GM10248 (cell line): ENCODE measurements around the gene ASNSD1.

Experiments used
- CTCF ChIA-PET: fragments of 300-600 bp; sonication (Branson Sonifier 250); formaldehyde crosslinking; extraction: SDS; loops from one replicate; lab custom pipeline; 2021; ENCODE audit warnings: antibody characterized with exemption; lab: Yijun Ruan, JAX
- POLR2A ChIA-PET: fragments of 350-650 bp; sonication (Branson Sonifier 250); formaldehyde crosslinking; extraction: SDS; loops from one replicate; lab custom pipeline; 2020; ENCODE audit warnings: antibody characterized with exemption; lab: Yijun Ruan, JAX
- DNase-seq: peaks from one replicate; pipeline ENCODE4 v3.0.0; 2012; ENCODE audit errors: extremely low spot score
- TF ChIP-seq, protein P1 (sequence below): IDR thresholded peaks from 2 replicates; pipeline ENCODE4 v1.5.1; 2012; ENCODE audit warnings: mild to moderate bottlenecking, low read depth; ENCODE audit errors: extremely low read depth, missing control alignments, control extremely low read depth

Gene ASNSD1

DNA sequence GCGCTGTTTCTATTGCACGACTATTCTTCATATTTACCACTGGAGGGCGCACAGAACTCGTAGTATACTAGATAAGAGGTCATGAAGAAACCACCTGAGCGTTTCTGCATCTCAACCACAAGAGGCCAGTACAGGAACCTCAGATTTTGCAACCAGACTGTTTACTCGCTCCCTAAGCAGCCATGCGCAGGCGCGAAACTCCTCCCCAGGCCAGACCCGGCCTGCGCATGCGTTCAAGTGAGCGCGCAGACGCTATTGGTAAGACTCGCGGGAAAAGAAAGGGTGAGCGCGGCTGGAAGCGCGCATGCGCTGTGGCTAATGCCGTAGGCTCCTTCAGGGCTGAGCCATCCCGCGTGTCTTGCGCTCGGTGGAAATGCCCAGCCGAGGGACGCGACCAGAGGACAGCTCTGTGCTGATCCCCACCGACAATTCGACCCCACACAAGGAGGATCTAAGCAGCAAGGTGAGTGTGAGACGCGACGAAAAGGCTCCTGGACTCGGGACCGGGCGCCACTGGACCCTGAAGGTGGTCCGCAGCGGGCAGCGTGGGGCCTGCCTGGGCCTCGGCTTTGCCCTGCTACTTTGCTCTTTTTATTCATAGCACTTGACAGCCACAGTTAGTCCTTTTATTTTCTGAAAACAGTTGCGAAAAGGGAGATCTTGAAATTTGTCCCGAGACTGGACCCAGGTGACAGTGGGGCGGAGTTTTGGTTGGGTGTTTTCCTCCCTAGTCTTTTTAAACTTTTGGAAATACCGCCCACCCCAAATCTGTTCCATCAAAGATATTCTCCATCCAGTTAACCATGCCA, at the start of gene ASNSD1:
Gene ASNSD1 (plus strand): TSS at position 312 of the 809 bp plus-strand sequence. CDS start 4,674 bp downstream, outside the sequence.
- ChIA-PET CTCF (interaction anchor here (0.6 to 9.5 kb wide), 32 partner anchors 11 to 712 kb away, joined by 3 to 129 read pairs (median 4); partner anchors contain the start of genes ANKAR, INPP1 and OSGEPL1), POLR2A (no interaction called here)
- peak; percentile 96 for DNase-seq
- TF ChIP-seq, protein P1, sequence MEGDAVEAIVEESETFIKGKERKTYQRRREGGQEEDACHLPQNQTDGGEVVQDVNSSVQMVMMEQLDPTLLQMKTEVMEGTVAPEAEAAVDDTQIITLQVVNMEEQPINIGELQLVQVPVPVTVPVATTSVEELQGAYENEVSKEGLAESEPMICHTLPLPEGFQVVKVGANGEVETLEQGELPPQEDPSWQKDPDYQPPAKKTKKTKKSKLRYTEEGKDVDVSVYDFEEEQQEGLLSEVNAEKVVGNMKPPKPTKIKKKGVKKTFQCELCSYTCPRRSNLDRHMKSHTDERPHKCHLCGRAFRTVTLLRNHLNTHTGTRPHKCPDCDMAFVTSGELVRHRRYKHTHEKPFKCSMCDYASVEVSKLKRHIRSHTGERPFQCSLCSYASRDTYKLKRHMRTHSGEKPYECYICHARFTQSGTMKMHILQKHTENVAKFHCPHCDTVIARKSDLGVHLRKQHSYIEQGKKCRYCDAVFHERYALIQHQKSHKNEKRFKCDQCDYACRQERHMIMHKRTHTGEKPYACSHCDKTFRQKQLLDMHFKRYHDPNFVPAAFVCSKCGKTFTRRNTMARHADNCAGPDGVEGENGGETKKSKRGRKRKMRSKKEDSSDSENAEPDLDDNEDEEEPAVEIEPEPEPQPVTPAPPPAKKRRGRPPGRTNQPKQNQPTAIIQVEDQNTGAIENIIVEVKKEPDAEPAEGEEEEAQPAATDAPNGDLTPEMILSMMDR, result peak; percentile 96

DNA sequence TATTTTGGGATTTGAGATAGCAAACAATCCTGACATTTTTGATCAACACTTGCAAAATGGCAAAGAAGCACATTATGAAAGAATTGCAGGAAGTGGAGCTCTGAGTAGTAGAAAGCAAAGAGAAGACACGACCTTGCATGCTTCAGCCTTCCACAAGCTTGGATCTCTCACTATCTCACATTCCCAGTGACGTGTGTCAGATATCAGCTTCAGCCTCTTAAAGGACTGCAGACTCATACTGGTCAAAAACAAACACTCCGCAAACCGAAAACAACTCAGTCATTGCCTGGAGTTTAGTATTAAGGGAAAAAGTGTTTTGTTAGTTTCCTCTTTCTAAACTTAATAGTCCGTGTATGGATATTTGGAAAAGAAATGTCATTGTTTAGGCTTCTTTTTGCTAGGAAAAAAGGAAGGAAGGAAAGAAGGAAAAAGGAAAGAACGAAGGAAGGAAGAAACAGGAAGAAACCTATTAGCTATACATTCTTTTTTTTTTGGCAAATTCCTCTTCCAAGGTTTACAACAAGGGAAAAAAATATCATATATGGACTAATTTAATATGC, 48.1 kb upstream of the ASNSD1 start:
- ChIA-PET CTCF (interaction anchor here (1.5 kb wide), 1 partner anchor 12 kb away, joined by 4 read pairs; no protein-coding TSS in a partner anchor), POLR2A (no interaction called here)
- no peak for DNase-seq
- TF ChIP-seq, protein P1, result no peak

DNA sequence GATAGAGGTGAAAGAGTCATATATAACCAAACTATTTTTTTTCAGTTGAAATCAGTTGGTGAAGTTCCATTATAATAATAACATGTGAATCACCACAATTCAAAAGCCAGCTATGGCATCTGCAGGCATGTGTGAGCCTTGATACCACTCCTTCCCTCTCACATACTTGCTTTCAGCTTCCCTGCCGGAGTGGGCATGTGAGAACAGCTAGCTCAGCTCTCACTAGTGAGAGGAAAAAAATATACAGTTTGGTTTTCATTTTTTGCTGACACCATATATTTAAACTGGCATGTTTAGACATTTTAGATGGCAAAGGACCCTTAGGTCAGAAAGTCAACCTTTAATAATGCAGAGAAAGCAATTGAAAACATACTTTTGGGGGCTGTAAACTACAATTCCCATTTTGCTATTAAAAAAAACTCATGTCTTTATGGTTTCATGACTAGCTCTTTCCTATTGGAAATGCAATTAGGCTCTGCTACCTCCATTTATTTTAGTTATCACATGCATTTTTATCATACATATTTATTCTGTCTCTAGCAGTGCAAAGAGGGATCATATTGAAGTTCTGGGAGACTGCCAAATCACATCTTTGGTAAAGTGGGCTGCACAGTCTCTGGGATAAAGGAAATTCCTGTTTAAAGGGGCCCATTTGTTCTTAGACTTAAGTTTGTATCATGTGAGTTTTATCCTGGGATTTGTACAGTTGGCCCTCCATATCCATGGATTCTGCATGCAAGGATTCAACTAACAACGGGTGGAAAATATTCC, 47.4 kb upstream of the ASNSD1 start:
- no peak for DNase-seq
- ChIA-PET POLR2A (no interaction called here), CTCF (interaction anchor here (1.5 kb wide), 1 partner anchor 13 kb away, joined by 4 read pairs; no protein-coding TSS in a partner anchor)
- TF ChIP-seq, protein P1, result no peak

DNA sequence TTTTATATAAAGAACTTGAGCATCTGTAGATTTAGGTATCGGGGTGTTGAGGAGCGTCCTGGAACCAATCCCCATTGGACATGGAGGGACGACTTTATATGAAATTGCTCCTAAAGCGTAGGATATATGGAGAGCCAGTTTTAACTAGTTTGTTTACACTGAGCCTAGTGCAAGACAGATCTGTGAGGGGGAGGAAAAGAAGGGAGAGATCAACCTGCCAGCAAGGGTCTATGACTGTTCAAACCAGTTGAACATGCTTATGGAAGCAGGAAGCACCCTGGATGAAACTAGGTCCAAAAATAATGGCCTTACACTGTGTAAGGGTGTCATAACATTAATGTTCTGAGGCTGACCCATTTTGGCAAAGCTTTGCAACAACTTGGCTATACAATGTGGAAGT, 46.7 kb upstream of the ASNSD1 start:
- TF ChIP-seq, protein P1, result no peak
- no peak for DNase-seq
- ChIA-PET POLR2A (no interaction called here), CTCF (interaction anchor here (1.8 kb wide), 1 partner anchor 15 kb away, joined by 6 read pairs; no protein-coding TSS in a partner anchor)

DNA sequence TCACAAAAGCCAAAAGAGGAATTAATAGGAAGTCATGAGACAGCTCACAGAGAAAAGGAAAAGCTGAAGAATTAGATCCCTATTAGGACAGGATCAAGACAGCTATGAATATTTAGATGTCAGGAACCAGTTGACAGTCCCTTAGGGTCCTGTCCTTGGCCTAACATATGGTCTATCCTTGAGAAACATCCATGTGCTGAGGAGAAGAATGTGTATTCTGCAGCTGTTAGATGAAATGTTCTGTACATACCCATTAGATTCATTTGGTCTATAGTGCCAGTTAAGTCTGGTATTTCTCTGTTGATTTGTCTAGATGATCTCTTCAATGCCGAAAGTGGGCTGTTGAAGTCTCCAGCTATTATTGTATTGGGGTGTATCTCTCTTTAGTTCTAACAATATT, 43.1 kb upstream of the ASNSD1 start:
- TF ChIP-seq, protein P1, result no peak
- DNase-seq, result no peak
- CTCF ChIA-PET, result interaction anchor here (0.8 to 1.1 kb wide), 3 partner anchors 10 to 18 kb away, joined by 3 to 4 read pairs (median 4); no protein-coding TSS in a partner anchor
- POLR2A ChIA-PET, result no interaction called here

DNA sequence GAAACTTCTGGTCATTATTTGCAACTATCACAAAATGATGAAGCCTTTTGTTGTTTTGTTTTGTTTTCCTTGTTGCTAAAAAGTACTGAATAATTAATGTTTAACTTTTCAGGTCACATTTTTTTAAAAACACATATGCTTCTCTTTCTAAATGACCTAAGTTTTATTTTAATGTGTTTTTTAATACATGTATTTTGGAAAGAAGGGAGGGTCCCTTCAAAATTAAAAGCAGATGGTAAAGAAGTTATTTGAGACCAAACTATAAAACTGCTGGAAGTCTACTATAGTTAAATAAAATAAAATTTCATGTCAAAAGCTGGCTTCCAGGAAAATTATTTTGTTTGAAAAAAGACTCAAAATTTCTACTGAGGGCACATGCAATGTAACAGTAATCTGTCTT, 39.5 kb upstream of the ASNSD1 start:
- ChIA-PET POLR2A (no interaction called here), CTCF (interaction anchor here (0.9 kb wide), 1 partner anchor 11 kb away, joined by 3 read pairs; no protein-coding TSS in a partner anchor)
- DNase-seq, result no peak
- TF ChIP-seq, protein P1, result no peak
